GM18502 (cell line): ENCODE measurements around the gene TEAD1.

Source experiments
- ATAC-seq: cut with Tn5 transposase; IDR thresholded peaks from one replicate; pipeline ENCODE4 v1.9.1; 2021; ENCODE audit warnings: mild to moderate bottlenecking; ENCODE audit not compliant: unreplicated experiment, poor library complexity

TEAD1 gene

DNA sequence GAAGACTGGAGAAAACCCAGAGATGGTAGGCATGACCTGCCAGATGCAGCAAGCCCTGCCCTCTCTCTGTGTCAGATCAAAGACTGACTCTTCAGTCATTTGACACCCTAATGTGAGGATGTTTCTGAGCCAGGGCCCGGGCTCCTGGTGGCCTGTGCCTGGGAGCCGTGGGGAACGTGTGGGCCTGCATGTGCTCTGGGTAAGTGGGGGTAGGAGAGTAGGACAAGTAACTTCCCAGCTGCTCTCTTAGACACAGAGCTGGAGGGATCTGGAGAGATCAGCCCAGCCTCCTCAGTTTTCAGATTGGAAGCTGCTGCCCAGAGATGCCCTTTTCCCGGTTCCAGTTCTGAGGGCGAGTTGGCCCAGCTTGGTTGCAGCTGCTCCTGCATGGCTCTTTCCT, 110.8 kb downstream of the TEAD1 start:
- ATAC-seq: no peak

GRCh38 chr11:12785901-12786300, 111.7 kb downstream of the TEAD1 start:
- ATAC-seq: no peak

- no peak for ATAC-seq
Observed at GRCh38 chr11:12786450-12786849, 112.2 kb downstream of the TEAD1 start.

DNA sequence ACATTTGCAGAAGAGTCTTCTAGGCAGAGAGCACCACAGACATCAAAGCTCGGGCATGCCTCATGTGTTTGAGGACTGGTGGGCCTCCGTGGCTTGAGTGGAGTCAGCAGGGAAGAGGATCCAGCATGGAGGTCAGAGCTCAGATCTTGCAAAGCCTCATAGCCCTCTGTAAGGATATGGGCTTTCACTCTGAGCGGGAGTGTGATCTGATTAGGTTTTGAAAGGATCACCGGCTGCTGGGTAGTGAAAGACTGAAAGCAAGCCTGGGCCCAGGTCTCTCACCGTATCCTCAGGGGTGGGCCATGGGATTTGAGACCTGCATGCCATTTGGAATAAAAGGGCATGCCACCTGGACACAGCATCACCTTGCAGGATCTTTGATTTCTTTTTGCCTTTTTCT, 112.7 kb downstream of the TEAD1 start:
- no peak for ATAC-seq

- no peak for ATAC-seq
Observed at GRCh38 chr11:12787847-12788246, 113.6 kb downstream of the TEAD1 start.

DNA sequence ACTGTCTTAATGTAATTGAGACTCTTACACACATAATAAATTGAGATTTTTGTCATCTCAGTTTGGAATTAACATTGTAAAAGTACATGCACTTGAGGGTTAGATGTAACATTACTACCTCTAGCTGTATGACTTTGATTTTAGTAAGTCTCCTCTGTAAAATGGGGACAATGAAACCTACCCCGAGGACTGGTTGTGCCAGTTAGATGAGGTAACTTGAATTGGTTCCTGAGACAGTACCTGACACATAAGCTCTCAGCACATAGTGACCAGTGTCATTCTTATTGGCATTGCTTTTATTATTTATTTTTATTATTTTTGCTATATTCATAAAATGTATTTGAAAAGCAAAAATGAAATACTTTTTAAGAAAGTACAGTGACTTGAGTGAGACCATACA, 114.8 kb downstream of the TEAD1 start:
- no peak for ATAC-seq

DNA sequence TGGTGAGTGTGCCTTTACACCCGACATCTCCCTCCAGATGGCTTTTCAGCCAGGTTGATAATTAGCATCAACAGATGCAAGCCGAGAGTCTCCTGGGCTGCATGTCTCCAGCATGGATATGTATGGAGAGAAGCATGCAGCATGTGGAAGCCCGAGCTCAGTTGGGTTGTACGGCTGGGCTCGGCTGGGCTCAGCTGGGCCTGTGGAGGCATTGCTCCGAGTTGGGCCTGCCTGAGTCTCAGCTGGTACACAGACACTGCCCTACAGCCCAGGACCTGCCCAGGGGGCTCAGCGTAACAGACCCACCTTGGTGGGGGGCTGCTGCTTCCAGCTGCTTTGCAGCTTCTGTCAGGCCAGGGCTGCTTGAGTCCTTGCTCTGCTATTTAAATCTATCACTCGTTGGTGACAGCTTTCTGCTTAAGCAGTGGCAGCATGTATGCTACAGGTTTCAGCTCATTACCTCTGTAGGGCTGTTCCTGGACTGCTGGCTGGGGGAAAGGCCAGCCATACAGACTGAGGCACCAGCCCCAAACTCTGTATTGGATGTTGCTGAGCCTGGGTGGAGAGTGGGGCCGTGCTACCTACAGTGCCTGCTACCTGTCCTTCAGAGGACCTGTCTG, 115.5 kb downstream of the TEAD1 start:
- ATAC-seq: no peak

DNA sequence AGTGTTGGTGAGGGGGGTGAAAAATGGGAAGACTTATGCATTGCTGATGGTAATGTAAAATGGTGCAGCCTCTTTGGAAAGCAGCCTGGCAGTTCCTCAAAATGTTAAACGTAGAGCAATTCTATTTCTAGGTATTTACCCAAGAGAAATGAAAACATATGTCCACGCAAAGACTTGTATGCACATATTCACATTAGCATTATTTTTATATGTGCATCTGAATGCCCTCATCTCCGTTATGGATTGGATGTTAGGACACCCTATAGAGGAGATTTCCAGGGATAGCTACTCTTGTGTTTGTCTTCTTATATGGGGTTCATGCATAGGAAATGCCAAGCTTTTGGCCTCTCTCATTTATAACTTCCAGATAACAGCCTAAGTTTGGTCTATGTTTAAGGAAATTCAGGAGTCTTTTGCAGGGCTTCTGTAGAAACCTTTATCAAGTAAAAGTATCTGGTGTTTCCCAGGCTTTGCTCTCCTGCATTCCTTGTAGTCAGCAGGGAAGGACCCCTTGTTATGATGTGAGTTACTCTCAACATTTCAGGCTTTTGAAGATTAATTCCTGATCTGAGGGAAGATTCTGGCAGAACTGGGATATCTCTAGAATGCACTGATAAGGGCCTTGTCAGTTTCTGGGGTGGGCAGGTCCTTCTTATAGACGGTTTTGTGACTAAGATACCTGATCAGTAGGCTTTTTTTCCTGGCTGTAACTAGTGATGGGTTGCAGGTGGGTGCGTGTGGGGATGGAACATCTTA, 116.8 kb downstream of the TEAD1 start:
- no peak for ATAC-seq

DNA sequence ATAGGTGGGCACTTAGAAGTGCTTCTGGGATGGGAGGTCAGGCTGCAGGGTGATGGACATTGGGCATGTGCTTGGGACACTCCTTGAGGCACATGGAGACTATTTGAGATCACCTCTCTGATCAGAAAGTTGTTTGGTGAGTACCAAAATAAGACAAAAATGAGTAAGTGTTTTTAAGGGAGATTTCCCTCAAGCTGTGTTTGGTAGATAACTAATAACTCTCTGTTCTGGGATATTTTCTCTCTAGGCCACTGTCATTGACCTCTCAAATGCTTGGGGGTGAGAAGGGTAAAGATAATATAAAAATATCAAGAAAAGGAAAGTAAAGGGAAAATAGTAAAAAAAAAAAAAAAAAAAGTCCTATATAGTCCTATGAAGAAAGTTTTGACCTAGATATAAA, 117.8 kb downstream of the TEAD1 start:
- ATAC-seq: no peak

- ATAC-seq: no peak
Observed at GRCh38 chr11:12792590-12792989, 118.4 kb downstream of the TEAD1 start.

DNA sequence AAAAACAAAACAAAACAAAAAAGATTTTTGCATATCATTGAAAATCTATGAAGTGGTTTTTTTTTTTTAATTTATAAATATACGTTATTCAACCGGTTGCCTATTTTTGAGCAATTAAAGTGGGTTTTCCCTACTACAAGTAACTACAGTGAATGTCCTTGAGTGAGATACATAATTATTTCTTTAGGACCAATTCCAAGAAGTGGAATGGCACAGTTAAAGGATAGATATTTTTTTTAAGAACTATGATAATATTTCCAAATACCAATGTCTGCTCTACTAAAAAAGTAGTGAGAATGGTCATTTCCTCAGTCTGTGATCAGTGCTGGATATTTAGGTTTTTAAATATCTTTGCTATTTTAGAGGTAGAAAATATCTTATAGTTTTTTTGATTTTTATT, 118.8 kb downstream of the TEAD1 start:
- no peak for ATAC-seq

DNA sequence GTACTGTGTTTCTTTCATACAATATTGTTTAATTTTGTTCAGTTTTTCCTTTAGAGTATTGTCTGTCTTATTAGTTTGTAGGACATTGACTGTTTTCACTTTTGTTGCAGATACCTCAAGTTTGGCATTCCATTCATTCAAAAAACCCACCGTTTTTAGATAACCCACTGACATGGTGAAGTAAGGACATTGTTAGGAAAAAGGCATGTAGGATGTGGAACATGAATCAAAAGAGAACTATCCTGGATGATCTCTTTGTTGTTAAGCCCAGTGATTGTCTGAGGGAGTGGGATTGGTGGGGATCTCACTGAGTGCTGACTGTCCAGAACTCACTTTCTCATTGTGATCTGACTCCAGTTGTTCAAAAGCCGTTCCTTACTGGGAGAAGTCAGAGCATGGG, 119.3 kb downstream of the TEAD1 start:
- ATAC-seq: no peak

- ATAC-seq: no peak
Observed at GRCh38 chr11:12794576-12795230, 120.5 kb downstream of the TEAD1 start.

- no peak for ATAC-seq
Observed at GRCh38 chr11:12797996-12798395, 123.8 kb downstream of the TEAD1 start.

- ATAC-seq: no peak
Observed at GRCh38 chr11:12798609-12799011, 124.4 kb downstream of the TEAD1 start.

- no peak for ATAC-seq
Observed at GRCh38 chr11:12799334-12799835, 125.2 kb downstream of the TEAD1 start.

DNA sequence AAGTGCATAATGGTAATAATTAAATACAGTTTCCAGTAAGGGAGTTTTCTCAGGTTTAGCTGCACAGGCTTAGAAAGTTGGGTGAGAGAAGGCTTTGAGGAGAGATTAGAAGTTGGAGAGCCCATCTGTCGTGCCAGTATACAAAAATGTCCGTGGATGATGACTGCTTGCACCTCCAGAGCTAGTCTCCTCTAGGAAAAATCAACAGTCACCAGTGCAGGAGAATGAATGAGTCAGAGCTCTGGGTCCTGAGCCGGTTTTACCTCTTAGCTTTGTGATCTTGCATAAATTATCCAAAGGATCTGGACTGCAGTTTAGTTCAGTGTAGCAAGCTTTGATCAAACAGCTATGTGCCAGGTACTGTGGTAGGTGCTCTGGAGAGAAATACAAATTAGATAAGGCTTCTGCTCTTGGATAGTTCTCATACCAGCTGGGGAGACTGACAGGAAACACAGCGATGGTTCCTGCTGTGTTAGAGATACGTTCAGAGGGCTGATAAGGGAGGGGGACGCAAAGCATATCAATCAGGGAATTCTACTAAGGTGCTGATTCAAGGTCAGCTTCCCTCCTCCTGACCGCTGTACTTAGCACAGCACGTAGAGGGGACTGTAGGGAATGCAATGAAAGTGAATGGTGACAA, 125.9 kb downstream of the TEAD1 start:
- ATAC-seq: no peak

- no peak for ATAC-seq
Observed at GRCh38 chr11:12800871-12801270, 126.7 kb downstream of the TEAD1 start.

- ATAC-seq: no peak
Observed at GRCh38 chr11:12801976-12802375, 127.8 kb downstream of the TEAD1 start.

GRCh38 chr11:12802418-12803085, 128.3 kb downstream of the TEAD1 start:
- no peak for ATAC-seq
